Brain microvascular endothelial cell (primary cell): Measurements from ENCODE around the gene HTT.
"Not testable (repeated sequence)": the region's sequence is repeated elsewhere in the genome, so short reads cannot be mapped to it uniquely, and the experiment has no call there.

Experiments used
- DNase-seq: peaks from one replicate; pipeline ENCODE4 v3.0.0-alpha.2; 2020
- H3K27ac ChIP-seq: fragments of 250-450 bp; sonication (Bioruptor Pico); 2 replicates; pipeline ENCODE4 v1.5.1; 2020; ENCODE audit warnings: mild to moderate bottlenecking, moderate library complexity
- H3K27me3 ChIP-seq: fragments of 250-450 bp; sonication (Bioruptor Pico); replicated peaks from 2 replicates; pipeline ENCODE4 v1.5.1; 2020; ENCODE audit warnings: mild to moderate bottlenecking
- H3K36me3 ChIP-seq: fragments of 250-450 bp; sonication (Bioruptor Pico); replicated peaks from 2 replicates; pipeline ENCODE4 v1.5.1; 2020; ENCODE audit warnings: mild to moderate bottlenecking
- H3K4me3 ChIP-seq: 2 replicates; pipeline ENCODE4 v1.5.1; 2011; ENCODE audit warnings: low read depth, mild to moderate bottlenecking, control low read depth, low read length, moderate library complexity
- CTCF ChIP-seq: IDR thresholded peaks from 2 replicates; pipeline ENCODE4 v1.5.1; 2011; ENCODE audit warnings: low read depth, mild to moderate bottlenecking, moderate library complexity, low read length, control low read depth, inconsistent platforms; ENCODE audit errors: missing control alignments
- in situ Hi-C: cut with HindIII; loops from 2 replicates; pipeline ENCODE4 v1.10.0; 2017; ENCODE audit warnings: low sequenced_read_pairs, low pct_ligation_motif_present

HTT gene

GRCh38 chr4:3083732-3084131, 9.3 kb downstream of the HTT start:
- no peak overlapping the region for H3K27ac ChIP-seq
- H3K36me3 ChIP-seq, result no peaks in the 10 kb centered on the region
- no peaks in the 10 kb centered on the region for H3K27me3 ChIP-seq
- in situ Hi-C loops, result no loop called here
- no peak overlapping the region for H3K4me3 ChIP-seq
- TF ChIP-seq CTCF, result no peak
- DNase-seq, result no peak

GRCh38 chr4:3085948-3086670, 11.6 kb downstream of the HTT start:
- DNase-seq, result no peak
- Histone ChIP-seq H3K27ac (no peak overlapping the region), H3K27me3 (no peaks in the 10 kb centered on the region), H3K4me3 (no peak overlapping the region), H3K36me3 (no peaks in the 10 kb centered on the region)
- no peak for TF ChIP-seq CTCF
- in situ Hi-C loops, result no loop called here

GRCh38 chr4:3087115-3087797, 12.8 kb downstream of the HTT start:
- no peak for DNase-seq
- TF ChIP-seq CTCF, result no peak
- H3K27ac ChIP-seq, result no peak overlapping the region
- no peaks in the 10 kb centered on the region for H3K27me3 ChIP-seq
- no peaks in the 10 kb centered on the region for H3K36me3 ChIP-seq
- in situ Hi-C loops, result no loop called here
- H3K4me3 ChIP-seq, result no peak overlapping the region

DNA sequence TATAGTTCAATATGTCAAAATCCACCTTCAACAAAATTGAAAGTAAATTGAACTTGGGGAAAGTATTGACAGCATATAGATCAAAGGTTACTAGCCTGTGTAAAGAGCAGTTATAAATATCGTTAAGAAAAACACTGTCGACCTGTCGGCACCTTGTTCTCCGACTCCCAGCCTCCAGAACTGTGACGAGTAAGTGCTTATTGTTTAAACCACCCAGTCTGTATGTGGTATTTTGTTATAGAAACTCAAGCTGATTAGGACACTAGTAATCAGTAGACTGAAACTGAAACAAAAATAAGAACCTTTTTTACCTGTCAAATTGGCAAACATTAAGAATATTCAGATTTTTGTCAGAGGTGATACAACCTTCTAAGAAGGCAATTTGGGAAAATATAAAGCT, 17.0 kb downstream of the HTT start:
- no peak overlapping the region for H3K27ac ChIP-seq
- in situ Hi-C loops, result no loop called here
- TF ChIP-seq CTCF, result no peak

GRCh38 chr4:3094701-3095100, 20.2 kb downstream of the HTT start:
- in situ Hi-C loops, H3K27ac ChIP-seq, H3K4me3 ChIP-seq, H3K27me3 ChIP-seq, DNase-seq, H3K36me3 ChIP-seq: not testable (repeated sequence)

More for the DNA sequence above, 17.0 kb downstream of the HTT start:
- Histone ChIP-seq H3K4me3 (no peak overlapping the region), H3K36me3 (peaks cover 6% of the 10 kb centered on the region), H3K27me3 (no peaks in the 10 kb centered on the region)
- no peak for DNase-seq

DNA sequence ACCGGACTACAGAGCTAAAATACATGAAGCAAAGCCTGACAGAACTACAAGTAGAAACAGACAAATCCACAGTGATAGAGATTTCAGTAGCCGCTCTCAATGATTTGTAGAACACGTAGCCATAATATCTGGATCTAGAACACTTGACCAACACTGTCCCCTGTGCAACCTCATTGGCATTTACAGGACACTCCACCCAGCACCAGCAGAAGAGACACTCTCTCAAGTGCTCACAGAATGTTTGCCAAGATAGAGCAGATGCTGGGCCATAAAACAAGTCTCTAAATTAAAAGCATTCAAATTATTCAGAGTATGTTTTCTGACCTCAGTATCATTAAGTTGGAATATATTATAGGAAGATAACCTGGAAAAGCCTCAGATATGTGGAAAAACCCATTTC, 21.7 kb downstream of the HTT start:
- no peak overlapping the region for H3K4me3 ChIP-seq
- no peak overlapping the region for H3K27ac ChIP-seq
- H3K27me3 ChIP-seq, result no peaks in the 10 kb centered on the region
- DNase-seq, result no peak
- in situ Hi-C loops, result no loop called here
- peaks cover 14% of the 10 kb centered on the region for H3K36me3 ChIP-seq
- TF ChIP-seq CTCF, result no peak
